GM18517 (cell line): ENCODE data around the gene BEND6.
A peak's percentile ranks its signal among the peaks of the same experiment; 100 is the strongest.

Experiments used
- ATAC-seq: cut with Tn5 transposase; IDR thresholded peaks from one replicate; pipeline ENCODE4 v1.9.1; 2021; ENCODE audit warnings: mild to moderate bottlenecking, moderate library complexity; ENCODE audit not compliant: unreplicated experiment

BEND6 gene, protein sequence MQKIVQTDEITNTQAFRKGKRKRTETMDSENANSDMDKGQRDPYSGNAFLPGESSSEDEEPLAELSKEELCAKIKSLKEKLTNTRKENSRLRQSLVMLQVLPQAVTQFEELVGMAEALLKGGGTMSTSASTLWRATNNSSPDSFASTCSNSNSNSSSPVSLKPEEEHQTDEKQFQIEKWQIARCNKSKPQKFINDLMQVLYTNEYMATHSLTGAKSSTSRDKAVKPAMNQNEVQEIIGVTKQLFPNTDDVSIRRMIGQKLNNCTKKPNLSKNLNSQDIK

GRCh38 chr6:56954403-56955170 lies at the start of gene BEND6:
Gene BEND6 (plus strand): TSS chr6:56955107. CDS start chr6:56981811, 26,704 bp downstream.
- peak; percentile 38 for ATAC-seq

- ATAC-seq = no peak
Observed at GRCh38 chr6:56905378-56905777, 49.5 kb upstream of the BEND6 start.

- ATAC-seq = no peak
Observed at GRCh38 chr6:56906752-56907151, 48.2 kb upstream of the BEND6 start.

GRCh38 chr6:56909115-56909907 lies 45.6 kb upstream of the BEND6 start:
- ATAC-seq = no peak

DNA sequence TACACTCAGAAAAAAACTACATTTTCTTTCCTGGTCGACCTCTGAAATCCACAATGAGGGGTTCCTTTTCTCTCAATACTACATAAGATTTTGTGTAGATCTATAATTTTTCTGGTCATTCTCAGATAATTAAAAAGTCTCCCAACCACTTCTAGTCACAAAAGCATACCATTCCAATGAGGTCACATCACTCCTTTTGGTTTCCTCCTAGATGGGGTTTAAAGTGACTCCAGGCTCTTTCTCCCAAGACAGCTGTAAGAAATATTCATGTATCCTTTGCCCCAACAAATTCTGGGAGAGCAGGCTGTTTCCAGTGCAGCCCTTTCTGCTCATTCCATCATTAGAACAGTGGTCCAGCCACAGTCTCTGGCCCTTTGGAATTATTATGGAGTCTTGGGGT lies 43.1 kb upstream of the BEND6 start:
- no peak for ATAC-seq

DNA sequence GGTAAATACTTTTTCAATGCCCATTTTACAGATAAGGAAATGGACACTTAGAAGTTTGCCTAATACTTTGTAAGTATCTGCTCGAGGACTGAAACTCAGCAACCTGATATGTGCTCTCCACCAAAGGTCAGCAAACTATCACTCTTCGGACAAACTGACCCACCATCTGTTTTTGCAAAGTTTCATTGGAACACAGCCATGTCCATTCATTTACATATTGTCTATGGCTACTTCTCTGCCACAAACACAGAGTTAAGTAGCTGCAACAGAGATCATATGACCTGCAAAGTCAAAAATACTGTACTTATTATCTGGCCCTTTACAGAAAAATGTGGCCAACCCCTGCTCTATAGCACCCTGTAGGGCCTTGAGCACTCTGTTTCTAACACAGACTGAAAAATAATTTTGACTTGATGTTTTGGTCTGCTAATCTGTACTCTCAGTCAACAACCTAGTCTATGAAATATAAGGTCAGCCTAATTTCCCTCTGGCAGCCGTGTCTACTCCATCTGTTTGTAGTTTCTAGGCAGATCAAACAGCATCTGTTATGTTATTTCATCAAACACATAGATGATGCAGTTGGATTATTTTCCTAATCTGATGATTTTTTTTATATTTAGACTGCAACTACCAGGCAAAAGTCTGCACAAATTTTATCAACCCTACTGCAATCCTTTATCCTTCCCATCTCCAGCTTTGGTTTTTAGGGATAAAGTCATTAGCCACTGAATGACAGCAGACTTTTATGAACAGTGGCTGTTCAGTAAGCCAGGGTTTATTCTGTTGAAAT lies 41.4 kb upstream of the BEND6 start:
- no peak for ATAC-seq

DNA sequence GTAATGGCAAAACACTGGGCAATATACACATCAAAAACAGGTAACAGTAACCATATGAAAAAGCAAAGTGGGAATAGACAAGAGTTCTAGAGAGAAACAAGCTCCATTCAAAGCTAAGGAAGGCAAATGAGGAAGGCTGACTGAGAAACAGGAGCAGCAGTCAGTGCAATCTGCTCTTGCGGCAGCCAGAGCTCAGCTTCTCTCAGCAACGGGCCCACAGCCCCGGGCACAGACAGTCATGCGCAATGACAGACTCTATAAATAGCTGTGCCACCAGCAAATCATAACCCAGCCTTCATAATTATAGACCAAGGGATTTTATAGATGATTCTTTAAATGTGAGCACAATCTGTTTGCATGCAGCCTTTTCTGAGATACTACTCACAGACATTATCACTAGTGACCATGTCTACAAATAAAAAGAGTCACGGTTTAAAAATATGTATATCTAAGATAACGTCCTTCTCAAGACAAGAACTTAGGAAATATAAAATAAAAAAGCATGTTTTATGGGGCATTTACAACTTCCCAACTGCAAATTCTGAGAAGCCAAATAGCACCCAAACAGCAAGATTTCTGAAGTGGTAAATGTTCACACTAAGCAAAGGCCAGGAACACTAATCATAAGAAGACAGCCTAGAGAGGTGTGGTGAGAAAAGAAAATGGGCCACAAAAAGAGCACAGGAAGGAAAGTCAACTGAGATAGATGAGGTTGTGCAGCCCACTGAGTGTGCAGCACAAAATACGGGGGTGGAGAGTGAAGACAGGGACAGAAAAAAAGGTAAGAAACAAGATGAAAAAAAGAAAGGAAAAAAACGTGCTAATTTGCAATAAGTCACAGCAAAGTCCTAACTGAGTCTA lies 39.9 kb upstream of the BEND6 start:
- ATAC-seq = peak; percentile 69

GRCh38 chr6:56915832-56916231 lies 39.1 kb upstream of the BEND6 start:
- ATAC-seq = no peak

DNA sequence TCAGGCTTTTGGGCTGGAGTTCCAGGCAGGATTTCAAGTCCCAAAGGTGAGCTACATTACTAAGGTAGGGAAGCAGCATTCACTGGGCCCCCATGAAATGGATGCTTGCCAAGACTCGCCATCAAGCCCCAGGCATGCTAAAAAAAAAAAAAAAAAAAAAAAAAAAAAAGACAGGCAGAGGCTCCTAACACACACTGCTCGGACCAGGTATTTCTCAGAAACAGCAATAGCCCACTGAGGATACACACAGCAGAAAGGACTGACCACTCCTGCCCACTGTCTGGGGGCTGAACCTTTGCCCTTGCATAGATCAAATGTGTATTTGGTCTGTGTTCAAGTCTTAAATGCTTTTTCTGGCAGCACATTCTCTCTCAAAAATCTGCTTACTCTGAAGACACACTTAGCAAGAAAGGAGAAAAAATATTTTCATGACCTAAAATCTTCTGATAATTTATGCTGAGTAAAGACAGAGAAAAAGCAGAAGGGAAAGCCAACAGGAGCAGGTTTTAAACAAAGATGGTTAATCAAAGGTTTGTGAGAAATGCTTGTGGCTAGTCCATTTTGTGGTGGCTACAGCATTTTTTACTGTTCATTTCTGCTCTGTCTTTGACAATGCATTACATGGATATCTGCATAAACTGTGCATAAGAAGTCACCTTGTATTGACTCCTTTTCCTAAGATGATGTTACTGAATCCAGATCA lies 37.9 kb upstream of the BEND6 start:
- ATAC-seq = no peak

GRCh38 chr6:56922645-56923044 lies 32.3 kb upstream of the BEND6 start:
- ATAC-seq = no peak

DNA sequence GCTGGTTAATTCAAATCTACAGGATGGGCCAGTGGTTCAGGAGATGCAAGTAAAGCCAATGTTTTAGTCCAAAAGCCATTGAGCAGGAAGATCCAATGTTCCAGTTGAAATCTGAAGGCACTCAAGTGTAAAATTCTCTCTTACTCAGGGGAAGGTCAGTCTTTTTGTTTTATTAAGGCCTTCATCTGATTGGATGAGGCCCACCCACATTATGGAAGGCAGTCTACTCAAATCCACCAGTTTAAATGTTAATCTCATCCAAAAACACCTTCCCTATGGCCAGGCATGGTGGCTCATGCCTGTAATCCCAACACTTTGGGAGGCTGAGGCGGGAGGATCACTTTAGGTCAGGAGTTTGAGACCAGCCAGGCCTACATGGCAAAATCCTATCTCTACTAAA lies 31.3 kb upstream of the BEND6 start:
- ATAC-seq = no peak

- ATAC-seq = no peak
Observed at GRCh38 chr6:56927538-56928453, 27.1 kb upstream of the BEND6 start.

GRCh38 chr6:56930846-56931245 lies 24.1 kb upstream of the BEND6 start:
- no peak for ATAC-seq

DNA sequence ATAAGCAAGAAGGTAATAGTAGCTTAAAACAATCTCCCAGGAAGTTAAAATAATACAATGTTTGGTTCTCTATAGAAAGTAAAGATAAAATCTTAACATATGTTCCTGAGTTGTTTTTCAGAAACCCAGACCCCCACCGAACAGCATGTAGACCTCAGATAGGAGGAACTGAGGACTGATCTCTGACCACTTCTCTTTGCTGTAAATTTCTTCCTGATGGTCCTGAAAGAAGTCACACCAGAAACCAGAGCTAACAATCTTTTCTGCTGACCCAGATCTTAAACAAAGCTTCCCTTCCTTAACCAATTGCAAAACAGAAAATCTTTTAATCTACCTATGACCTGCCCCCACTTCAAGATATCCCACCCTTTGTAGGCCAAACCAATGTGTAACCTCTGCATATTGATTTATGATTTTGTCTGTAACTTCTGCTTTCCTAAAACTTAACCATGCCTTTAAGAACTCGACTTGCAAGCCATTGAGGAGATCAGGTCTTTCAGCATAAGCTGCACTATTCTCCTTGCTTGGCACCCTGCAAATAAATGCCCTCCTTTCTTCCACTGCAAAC lies 21.9 kb upstream of the BEND6 start:
- ATAC-seq = no peak

- ATAC-seq = peak; percentile 49
Observed at GRCh38 chr6:56933650-56934049, 21.3 kb upstream of the BEND6 start.

DNA sequence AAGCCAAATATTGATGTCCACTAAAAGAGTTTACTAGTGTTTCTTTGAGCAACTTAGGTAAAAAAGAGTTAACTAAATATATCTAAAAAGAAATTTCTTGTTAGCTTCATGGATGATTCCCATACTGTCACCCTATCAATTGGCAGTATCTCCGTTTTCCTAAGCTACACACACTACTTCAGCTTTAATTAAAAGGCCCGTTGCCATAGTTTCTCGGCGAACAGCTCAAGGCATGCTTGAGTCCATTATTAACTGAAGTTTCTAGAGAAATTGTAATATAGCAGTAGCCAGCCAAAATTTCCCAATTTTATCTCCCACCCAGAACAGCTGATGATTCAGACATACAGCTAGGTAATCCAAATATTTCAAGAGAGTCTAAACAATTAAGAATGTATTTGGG lies 20.0 kb upstream of the BEND6 start:
- ATAC-seq = no peak

DNA sequence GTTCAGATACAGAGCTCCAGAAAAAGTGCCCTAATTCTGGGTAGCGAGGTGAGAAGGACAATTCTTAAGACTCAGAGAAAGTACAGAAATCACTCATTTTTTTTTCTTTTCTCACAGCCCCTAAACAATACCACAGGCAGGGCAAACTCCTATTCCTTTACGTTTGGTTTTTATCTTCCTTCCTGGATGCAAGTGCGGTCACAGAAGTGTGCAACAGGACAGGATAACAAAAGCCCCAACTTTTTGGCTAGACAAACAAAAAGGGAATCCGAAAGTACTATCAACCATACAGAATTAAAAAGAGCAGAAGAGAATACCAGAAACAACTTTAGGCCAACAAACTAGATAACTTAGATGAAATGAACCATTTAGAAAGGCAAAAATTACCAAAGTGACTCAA lies 18.4 kb upstream of the BEND6 start:
- no peak for ATAC-seq

- no peak for ATAC-seq
Observed at GRCh38 chr6:56938649-56939191, 16.2 kb upstream of the BEND6 start.
